Measurements from ENCODE around the gene ADRA2B.

GRCh38 chr2:96093528-96093927, 22.8 kb downstream of the ADRA2B start:
- no peak for TF ChIP-seq CTCF (IDR thresholded peaks at IDR 0.05)
- TF ChIP-seq POLR2A (IDR thresholded peaks at IDR 0.05), result no peak
